Prostate gland (tissue), 2 donors: Measurements from ENCODE around the gene PCDH1. TPM values are rescaled to one million over a fixed set of nuclear protein-coding genes. Genes with fewer than 3 reads are reported as not detected.

Experiments used
- DNase-seq: peaks from one replicate; pipeline ENCODE4 v3.0.0-alpha.2; 2019; ENCODE audit warnings: low spot score
- H3K27ac ChIP-seq, 2 donors: fragments of 200-600 bp; sonication (generic); 2 replicates each; pipeline ENCODE4 v1.5.1; 2017 to 2019
- H3K27me3 ChIP-seq: fragments of 200-600 bp; sonication (generic); replicated peaks from 2 replicates; pipeline ENCODE4 v1.5.1; 2019; ENCODE audit not compliant: insufficient read depth
- H3K36me3 ChIP-seq, 2 donors: fragments of 200-600 bp; sonication (generic); 1 replicate in 1 of 2; 2 replicates in 1 of 2; pipeline versions ENCODE4 v1.5.1 to v1.8.1; 2017 to 2019
- H3K4me1 ChIP-seq: fragments of 200-600 bp; sonication (generic); replicated peaks from 2 replicates; pipeline ENCODE4 v1.5.1; 2019
- H3K4me3 ChIP-seq, 2 donors: fragments of 200-600 bp; sonication (generic); 2 replicates each; pipeline ENCODE4 v1.5.1; 2017 to 2019
- H3K9me3 ChIP-seq: fragments of 200-600 bp; sonication (generic); 2 replicates; pipeline ENCODE4 v1.5.1; 2017
- POLR2A ChIP-seq: fragments of 450-650 bp; IDR thresholded peaks from one replicate; pipeline ENCODE4 v1.6.1; 2016; ENCODE audit warnings: antibody characterized with exemption, mild to moderate bottlenecking
- POLR2AphosphoS5 ChIP-seq: sonication (generic); formaldehyde crosslinking; IDR thresholded peaks from one replicate; pipeline ENCODE4 v1.6.1; 2017; ENCODE audit warnings: antibody characterized with exemption
- WGBS: methylation state at CpG from one replicate; pipeline ENCODE4 v1.1.5; 2018; 5-methylcytosine and 5-hydroxymethylcytosine counted together
- intact Hi-C: fragments of 100-400 bp; cut with DNase I; formaldehyde crosslinking; loops from one replicate; pipeline ENCODE4 v1.14.2; 2022
- total RNA-seq, 2 donors: library from RNA; depleted of rRNA; stranded (reverse); fragments of >200 nt; gene quantifications; one replicate each; pipeline ENCODE4 v1.1.0, GENCODE V29; 2016
- TF ChIP-seq, protein P1 (sequence below), 4 experiments: fragments of 200-600 bp in 2 of 4; fragments of 450-650 bp in 2 of 4; sonication (generic) in 2 of 4; IDR thresholded peaks; 1 replicate in 3 of 4; 2 replicates in 1 of 4; pipeline ENCODE4 v1.5.1; 2016 to 2019; ENCODE audit warnings: antibody characterized with exemption in 4 of 4, mild to moderate bottlenecking in 2 of 4, moderate library complexity in 2 of 4

Gene PCDH1
- total RNA-seq, 2 donors from 2014 or later, result 49.2 to 81.1 TPM

DNA sequence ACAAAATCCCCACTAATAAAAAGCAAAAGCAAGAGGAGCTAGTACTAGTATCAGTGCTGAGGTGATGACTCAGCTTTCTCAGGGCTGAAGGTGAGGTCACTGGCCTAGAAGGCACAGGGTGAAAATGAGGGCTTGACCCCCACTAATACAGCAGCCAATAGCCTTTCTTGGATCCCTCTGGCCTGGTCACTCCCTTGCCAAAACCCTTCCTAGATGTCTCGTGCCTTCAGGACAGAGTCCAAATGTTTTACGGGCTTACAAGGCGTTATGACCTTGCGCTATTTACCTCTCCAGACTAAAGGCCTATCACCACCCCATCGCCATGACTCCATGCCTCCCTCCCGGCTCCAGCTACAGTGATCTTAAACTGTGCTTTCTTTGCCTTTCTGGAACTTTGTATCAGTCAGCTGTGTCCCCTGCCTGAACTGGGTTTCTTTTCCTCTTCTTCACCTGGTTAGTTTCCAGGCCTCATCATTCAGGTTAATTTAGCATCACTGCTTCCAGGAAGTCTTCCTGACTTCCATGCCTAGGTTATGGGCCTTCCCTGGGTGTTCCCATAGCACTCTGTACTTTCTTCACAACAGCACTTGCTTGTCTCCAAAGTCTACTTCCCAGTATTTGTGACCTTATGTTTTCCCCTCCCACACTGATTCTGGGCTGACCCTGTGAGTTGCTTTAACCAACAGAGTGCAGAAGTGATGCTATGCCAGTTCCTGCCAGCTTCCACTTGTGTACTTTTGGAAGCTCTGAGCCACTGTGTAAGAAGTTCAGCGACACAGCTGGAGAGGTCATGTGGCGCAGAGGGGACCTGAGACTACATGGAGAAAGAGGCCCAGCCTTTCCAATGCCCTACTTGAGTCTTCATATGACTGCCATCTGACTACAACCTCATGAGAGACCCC lies 41.3 kb upstream of the PCDH1 start:
- Histone ChIP-seq H3K4me1 (no peaks in the 10 kb centered on the region), H3K27me3 (no peaks in the 10 kb centered on the region), H3K27ac (no peak overlapping the region), H3K36me3 (no peaks in the 10 kb centered on the region), H3K9me3 (no peaks in the 10 kb centered on the region), H3K4me3 (no peak overlapping the region)
- intact Hi-C loops, result no loop called here
- 75% methylated on average over 8 of the region's 8 CpGs for WGBS
- no peak for DNase-seq
- no peak for TF ChIP-seq POLR2AphosphoS5

DNA sequence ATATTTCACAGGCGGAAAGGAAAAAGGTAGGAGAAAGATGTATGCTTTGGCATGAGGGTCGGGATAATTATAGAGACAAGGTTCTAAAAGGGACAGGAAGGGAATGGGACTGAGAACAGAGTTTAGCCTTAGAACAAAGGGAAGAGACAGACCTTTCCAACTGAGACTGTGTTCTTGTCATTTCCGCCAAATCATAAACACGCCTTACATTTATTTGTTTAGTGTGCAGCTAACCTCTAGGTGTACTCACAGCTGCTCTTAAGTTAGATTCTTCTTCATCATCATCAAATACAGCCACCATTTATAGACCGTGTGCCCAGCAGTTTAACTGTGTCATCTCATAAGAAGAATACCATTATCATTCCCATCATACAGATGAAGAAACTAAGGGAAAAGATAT lies 39.5 kb upstream of the PCDH1 start:
- Histone ChIP-seq H3K27ac (no peak overlapping the region), H3K9me3 (no peaks in the 10 kb centered on the region), H3K4me3 (no peak overlapping the region), H3K36me3 (no peaks in the 10 kb centered on the region), H3K27me3 (peaks cover 5% of the 10 kb centered on the region), H3K4me1 (peaks cover 4% of the 10 kb centered on the region)
- 68% methylated on average over 5 of the region's 5 CpGs for WGBS
- no peak for DNase-seq
- TF ChIP-seq POLR2AphosphoS5, result no peak
- no peak for TF ChIP-seq POLR2A
- TF ChIP-seq, protein P1, sequence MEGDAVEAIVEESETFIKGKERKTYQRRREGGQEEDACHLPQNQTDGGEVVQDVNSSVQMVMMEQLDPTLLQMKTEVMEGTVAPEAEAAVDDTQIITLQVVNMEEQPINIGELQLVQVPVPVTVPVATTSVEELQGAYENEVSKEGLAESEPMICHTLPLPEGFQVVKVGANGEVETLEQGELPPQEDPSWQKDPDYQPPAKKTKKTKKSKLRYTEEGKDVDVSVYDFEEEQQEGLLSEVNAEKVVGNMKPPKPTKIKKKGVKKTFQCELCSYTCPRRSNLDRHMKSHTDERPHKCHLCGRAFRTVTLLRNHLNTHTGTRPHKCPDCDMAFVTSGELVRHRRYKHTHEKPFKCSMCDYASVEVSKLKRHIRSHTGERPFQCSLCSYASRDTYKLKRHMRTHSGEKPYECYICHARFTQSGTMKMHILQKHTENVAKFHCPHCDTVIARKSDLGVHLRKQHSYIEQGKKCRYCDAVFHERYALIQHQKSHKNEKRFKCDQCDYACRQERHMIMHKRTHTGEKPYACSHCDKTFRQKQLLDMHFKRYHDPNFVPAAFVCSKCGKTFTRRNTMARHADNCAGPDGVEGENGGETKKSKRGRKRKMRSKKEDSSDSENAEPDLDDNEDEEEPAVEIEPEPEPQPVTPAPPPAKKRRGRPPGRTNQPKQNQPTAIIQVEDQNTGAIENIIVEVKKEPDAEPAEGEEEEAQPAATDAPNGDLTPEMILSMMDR (IDR thresholded peaks at IDR 0.05), result no peak
- intact Hi-C loops, result no loop called here

DNA sequence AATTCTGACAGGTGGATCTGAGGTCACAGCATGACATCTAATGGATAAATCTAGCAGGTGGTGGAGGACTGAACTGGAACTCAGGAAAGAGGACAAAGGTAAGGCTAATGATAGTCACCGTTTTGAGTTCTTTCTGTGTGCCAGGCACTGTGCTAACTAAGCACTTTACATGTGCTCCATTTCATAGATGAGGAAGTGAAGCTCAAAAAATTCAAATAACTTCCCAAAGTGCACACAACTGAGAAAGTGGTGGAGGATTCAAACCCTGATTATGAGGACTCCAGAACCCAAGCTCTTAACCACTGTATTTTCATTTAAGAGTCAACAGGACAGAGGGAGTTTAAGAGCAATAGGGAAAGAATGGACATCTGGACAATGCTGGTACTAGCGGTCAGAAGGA lies 38.3 kb upstream of the PCDH1 start:
- Histone ChIP-seq H3K9me3 (no peaks in the 10 kb centered on the region), H3K27me3 (peaks cover 5% of the 10 kb centered on the region), H3K36me3 (no peaks in the 10 kb centered on the region), H3K4me1 (peaks cover 4% of the 10 kb centered on the region), H3K4me3 (no peak overlapping the region), H3K27ac (no peak overlapping the region)
- TF ChIP-seq POLR2AphosphoS5 (no peak), POLR2A (no peak)
- TF ChIP-seq, protein P1 (IDR thresholded peaks at IDR 0.05), result no peak
- DNase-seq, result no peak
- 79% methylated on average over 2 of the region's 2 CpGs for WGBS
- intact Hi-C loops, result no loop called here

DNA sequence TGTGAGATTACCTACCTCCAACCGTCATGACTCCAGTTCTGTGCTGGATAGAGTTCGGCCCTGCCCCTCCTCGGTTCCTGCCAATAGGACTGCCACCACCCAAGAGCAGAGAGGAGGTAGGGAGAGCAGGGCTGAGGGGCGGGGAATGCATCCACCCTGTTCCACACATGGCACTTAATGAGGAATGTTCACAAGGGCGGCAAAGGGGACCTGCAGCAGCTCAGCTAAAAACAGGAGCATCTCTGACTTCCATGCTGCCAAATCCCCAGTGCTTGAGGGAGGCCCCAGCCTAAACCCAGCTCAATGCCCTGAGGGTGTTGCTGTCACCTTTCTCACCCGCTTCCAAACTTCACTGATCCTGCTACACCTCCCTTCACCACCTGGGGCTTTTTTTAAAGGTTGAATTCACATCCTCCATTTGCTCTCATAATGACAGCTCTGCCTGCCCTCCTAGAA lies 37.7 kb upstream of the PCDH1 start:
- TF ChIP-seq, protein P1 (IDR thresholded peaks at IDR 0.05), result no peak
- TF ChIP-seq POLR2A (no peak), POLR2AphosphoS5 (no peak)
- intact Hi-C loops, result no loop called here
- Histone ChIP-seq H3K27ac (no peak overlapping the region), H3K27me3 (peaks cover 5% of the 10 kb centered on the region), H3K4me3 (no peak overlapping the region), H3K36me3 (no peaks in the 10 kb centered on the region), H3K4me1 (peaks cover 4% of the 10 kb centered on the region), H3K9me3 (no peaks in the 10 kb centered on the region)
- no peak for DNase-seq
- 68% methylated on average over 6 of the region's 6 CpGs for WGBS

DNA sequence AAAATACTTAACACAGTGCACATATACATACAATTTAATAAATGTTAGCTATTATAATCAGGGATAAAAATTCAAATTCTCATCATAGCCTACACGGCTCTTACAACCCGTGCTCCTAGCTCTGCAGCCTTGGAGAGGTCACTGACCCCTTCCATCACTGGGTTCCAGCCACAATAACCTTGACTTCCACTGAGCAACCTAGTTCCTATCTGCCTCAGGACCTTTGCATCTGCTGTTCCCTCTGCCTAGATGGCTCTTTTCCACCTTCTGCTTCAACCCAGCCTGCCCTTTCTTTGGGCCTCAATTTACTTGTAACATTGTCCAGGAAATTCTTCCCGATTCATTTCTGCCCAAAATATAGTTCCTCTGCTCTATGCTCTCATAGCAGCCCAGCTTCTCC lies 36.6 kb upstream of the PCDH1 start:
- intact Hi-C loops, result no loop called here

More for the DNA sequence above, 36.6 kb upstream of the PCDH1 start:
- H3K9me3 ChIP-seq, result no peaks in the 10 kb centered on the region
- H3K4me1 ChIP-seq, result peaks cover 4% of the 10 kb centered on the region
- H3K27ac ChIP-seq, result no peak overlapping the region
- no peak overlapping the region for H3K4me3 ChIP-seq
- TF ChIP-seq, protein P1 (IDR thresholded peaks at IDR 0.05), result no peak
- no peak for TF ChIP-seq POLR2AphosphoS5
- TF ChIP-seq POLR2A, result no peak
- peaks cover 5% of the 10 kb centered on the region for H3K27me3 ChIP-seq
- DNase-seq, result no peak
- WGBS, result 94% methylated on average over 3 of the region's 3 CpGs
- no peaks in the 10 kb centered on the region for H3K36me3 ChIP-seq
